NCI-H510A (cell line): ENCODE measurements around the gene PRRT1.
A peak's percentile ranks its signal among the peaks of the same experiment; 100 is the strongest.
"Not testable (repeated sequence)": the region's sequence is repeated elsewhere in the genome, so short reads cannot be mapped to it uniquely, and the experiment has no call there.

Source experiments
- DNase-seq: peaks from one replicate; lab custom pipeline; 2025; lab: John Stamatoyannopoulos, UW

The PRRT1 gene

GRCh38 chr6:32120573-32121059 is 31.1 kb downstream of the PRRT1 start:
- DNase-seq: no peak

GRCh38 chr6:32118782-32119628 is 32.7 kb downstream of the PRRT1 start:
- peak; percentile 10 for DNase-seq

- no peak for DNase-seq
Measured at GRCh38 chr6:32117461-32117860, 34.3 kb downstream of the PRRT1 start.

- DNase-seq: no peak
Measured at GRCh38 chr6:32116674-32117073, 35.1 kb downstream of the PRRT1 start.

GRCh38 chr6:32115623-32116022 is 36.1 kb downstream of the PRRT1 start:
- DNase-seq: no peak

- no peak for DNase-seq
Measured at GRCh38 chr6:32114796-32115195, 36.9 kb downstream of the PRRT1 start.

GRCh38 chr6:32113386-32114352 is 38.1 kb downstream of the PRRT1 start:
- no peak for DNase-seq

GRCh38 chr6:32112431-32112980 is 39.2 kb downstream of the PRRT1 start:
- DNase-seq: no peak

- no peak for DNase-seq
Measured at GRCh38 chr6:32111424-32112066, 40.2 kb downstream of the PRRT1 start.

GRCh38 chr6:32110632-32111031 is 41.1 kb downstream of the PRRT1 start:
- no peak for DNase-seq

- no peak for DNase-seq
Measured at GRCh38 chr6:32109765-32110160, 42.0 kb downstream of the PRRT1 start.

GRCh38 chr6:32109114-32109764 is 42.5 kb downstream of the PRRT1 start, which contains the start of gene TNXB:
Gene TNXB (minus strand): TSS chr6:32109338. CDS start chr6:32098198, 11,140 bp downstream.
- DNase-seq: no peak

GRCh38 chr6:32108727-32109113 is 43.0 kb downstream of the PRRT1 start:
- no peak for DNase-seq

GRCh38 chr6:32108094-32108627 is 43.6 kb downstream of the PRRT1 start:
- no peak for DNase-seq

- no peak for DNase-seq
Measured at GRCh38 chr6:32107406-32107805, 44.3 kb downstream of the PRRT1 start.

GRCh38 chr6:32105433-32105832 is 46.3 kb downstream of the PRRT1 start:
- DNase-seq: no peak

- no peak for DNase-seq
Measured at GRCh38 chr6:32102255-32102654, 49.5 kb downstream of the PRRT1 start.

- DNase-seq: not testable (repeated sequence)
Measured at GRCh38 chr6:32100251-32100650, 51.5 kb downstream of the PRRT1 start.
